ENCODE data around the gene DDX41.

DDX41 gene

DNA sequence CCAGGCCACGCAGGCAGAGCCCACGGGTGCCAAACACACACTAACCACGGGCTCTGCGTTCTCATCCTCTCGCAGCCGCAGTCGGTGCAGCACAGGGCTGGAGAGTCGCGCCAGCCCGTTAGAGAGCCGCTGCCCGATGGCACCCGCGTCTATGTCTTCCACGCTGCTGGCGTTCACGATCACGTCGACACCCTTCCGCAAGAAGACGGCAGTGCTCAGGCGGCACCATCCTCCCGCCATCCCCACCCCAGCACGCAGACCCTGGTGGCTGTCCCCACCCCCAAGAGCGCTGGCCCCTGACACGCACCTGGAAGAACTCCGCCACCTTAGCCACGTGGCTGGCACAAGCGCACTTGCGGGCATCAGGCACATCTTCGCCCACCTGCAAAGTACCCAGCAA, 49.3 kb downstream of the DDX41 start:
- DNase-seq: no peak

DNA sequence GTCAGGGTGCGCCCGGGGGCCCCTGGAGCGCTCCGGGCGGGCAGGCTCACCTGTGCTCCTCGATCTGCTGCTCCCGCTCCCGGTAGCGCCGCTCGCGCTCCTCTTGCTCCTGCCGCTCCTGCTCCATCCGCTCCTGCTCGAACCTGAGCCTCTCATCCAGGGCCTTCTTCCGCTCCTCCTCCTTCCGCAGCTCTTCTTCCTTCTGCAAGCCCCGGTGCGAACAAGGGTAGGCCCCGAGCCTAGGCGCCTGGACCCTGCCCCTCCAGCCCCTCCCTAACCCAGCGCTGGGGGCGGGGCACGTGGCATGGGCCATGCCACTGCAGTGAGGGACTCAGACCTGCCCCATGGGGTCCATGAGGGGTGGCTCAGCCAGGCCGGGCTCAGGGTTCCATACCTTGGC, 49.9 kb downstream of the DDX41 start:
- DNase-seq: no peak

DNA sequence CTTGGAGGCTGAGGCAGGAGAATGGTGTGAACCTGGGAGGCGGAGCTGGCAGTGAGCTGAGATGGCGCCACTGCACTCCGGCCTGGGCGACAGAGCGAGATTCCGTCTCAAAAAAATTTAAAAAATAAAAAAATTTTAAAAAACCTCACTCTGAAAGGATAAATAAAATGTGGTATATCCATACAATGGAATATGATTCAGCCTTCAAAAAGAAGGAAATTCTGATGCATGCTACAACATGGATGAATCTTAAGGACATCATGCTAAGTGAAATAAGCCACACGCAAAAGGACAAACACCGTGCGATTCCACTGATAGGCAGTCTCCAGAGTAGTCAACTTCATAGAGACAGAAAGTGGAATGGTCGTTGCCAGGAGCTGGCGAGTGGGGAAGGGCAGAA, 51.7 kb downstream of the DDX41 start:
- no peak for DNase-seq

DNA sequence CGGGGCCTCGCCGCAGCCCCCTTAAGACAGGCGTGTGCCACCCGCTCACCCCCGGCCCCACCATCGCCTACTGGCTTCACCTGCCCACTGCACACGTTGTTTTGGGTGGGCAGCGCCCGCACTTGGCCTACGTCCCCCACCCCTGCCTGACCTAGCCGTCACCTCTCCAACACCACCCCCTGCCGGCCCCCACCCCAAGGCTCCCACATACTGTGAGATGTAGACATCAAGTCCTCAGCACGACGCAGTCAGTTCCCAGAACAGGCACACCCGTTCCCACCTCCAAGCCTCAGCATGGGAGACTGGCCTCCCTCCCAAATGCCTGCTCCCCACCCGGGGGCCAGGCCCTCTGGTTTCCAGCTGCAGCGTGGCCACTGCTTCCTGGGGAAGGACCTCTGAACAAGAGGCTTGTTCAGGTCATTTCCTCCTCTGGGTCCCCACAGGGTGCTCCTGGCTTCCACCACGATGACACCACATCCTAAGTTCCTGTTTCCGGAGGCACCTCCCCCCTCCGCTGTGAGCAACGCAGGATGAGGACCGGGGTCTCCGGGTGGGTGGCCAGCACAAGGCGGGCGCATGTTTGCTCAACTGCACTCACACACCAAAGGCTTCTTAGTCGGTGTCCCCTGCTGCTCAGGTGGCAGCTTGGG, 54.6 kb downstream of the DDX41 start:
- DNase-seq: no peak
